Stimulated activated CD8-positive, alpha-beta memory T cell treated with anti-CD3 and anti-CD28 coated beads, Interleukin-15, amount 100 ng/mL, for 4 hours (primary cell): Measurements from ENCODE around the gene KLHDC7B.
A peak's percentile ranks its signal among the peaks of the same experiment; 100 is the strongest.

Experiments
- DNase-seq, 2 donors: peaks; one replicate each; pipeline ENCODE4 v3.0.0-alpha.2; 2020; ENCODE audit warnings: low read depth in 2 of 2

The KLHDC7B gene

DNA sequence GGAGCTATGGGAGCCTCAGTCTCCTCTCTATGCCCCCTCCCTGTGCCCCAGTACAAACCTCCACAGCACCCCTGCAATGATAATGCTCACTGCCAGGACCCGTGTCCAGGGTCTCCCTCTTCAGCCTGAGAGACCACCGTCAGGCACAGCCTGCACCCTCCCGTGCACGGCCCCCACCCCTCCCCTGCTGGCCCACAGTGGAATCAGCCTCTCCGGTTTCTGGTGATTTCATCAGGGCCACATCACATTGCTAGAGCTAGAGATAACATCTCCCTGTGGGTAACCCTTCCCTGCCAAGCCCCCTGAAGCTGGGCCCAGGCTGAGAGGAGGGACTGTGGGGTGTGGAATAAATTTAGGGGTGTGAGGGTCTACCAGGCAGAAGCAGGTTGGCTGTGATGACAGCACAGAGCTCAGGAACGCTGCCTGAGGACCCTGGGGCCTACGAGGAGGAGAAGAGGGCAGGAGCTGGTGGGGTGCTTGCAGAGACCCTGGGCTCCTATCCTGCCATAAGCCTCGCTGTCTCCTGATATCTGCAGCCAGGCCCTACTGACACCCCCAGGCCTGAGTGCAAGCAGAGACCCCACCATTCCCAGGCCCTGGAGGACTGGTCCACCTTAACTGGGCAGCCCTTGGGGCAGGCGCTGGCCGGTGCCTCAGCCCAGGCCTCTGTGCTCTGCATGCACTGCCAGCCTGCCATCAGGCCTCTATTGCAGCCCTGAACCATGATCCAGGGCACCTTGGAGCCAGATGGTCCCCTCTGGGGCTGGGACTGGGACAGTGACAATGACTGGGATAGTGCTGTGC lies at the start of gene KLHDC7B:
Gene KLHDC7B (plus strand): TSS at position 378 of the 804 bp plus-strand sequence. CDS start 345 bp downstream, at position 723.
- no peak for DNase-seq

GRCh38 chr22:50497093-50497492 lies 48.6 kb upstream of the KLHDC7B start:
- DNase-seq, result no peak

DNA sequence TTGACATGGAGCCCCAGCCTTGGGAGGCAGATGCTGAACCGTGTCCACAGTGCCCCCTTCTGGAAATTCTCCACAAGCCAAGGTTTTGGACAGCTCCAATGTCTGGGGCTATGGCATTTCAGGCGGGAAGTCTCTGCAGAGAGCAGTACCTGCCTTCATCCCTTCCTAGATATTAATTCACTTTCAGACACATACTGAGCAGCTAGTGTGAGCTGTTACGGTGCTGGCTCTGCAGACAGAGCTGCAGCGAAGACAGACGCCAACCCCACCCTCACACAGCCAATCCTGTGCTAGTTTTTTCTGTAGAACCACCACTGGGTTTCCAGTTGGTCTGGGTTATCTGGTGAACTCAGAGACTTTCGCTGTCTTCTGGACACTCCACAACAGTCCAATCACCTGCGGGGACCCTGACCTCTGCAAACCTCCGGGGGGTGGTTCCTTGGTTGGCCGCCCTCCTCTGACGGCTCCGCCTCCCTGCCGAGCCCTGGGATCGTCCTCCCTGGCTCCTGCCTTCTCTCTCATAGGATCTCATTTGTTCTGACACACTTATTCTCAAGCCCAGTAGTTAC lies 47.3 kb upstream of the KLHDC7B start:
- peak; percentile 29 to 45 for DNase-seq

- no peak for DNase-seq
These were observed 45.2 kb upstream of the KLHDC7B start for GRCh38 chr22:50500452-50500851.

DNA sequence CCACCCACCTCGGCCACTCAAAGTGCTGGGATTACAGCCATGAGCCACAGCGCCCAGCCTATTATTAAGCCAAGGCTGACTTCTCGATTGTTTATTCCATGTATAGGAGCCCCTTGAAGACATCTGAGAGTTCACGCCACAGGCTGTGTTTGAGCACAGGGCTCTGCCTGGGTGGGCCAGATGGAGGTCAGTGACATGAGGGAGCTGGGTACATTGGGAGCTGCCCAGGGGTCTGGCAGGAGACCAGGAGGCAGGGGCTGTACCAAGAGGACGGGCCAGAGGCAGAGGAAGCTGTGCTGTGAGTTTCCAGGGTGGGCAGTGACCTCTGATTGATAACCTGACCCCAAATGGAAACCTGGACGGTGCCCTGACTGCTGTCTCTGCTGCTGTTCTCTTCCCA lies 43.6 kb upstream of the KLHDC7B start:
- DNase-seq, result no peak

DNA sequence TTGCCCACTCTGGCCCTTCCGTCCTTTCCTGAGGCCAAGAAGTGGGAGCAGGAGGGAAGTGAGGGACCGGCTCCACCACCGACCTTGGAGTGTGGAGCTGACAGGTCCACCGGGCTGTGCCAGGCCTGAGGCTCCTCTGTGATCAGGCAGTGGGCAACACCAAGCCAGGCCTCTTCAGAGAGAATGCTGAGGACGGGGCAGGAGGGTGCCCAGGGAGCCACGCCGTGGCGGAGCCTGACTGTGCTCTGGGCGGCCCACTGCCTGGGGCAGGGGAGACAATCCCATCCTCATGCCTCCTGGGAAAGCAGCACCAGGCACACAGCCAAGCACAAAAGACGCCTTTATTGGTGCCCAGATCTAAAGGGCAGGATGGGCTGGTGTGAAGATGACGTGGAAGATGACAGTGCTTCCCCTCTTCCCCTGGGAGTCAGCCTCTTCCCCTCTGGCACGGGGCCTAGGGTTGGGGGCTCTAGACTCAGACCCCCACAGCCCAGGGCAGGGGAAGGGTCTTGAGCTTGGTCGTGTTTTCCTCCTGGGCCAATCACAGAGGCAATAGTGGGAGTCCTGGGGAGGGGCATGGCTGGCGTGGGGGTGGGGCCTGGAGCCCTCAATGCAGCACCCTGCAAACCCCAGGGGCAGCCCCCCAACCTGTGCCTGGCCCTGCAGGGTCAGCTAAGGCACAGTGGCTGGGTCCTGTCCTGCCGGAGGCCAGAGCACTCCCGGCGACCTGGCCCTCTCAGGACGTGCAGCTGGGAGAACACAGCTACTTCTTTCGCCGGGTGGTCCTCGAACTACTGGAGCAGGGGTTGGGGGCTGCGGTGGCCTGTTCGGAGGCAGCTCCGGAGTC lies 42.8 kb upstream of the KLHDC7B start:
- no peak for DNase-seq

GRCh38 chr22:50503475-50504145 lies 42.1 kb upstream of the KLHDC7B start:
- no peak for DNase-seq

- no peak for DNase-seq
These were observed 41.1 kb upstream of the KLHDC7B start for GRCh38 chr22:50504369-50505211.

DNA sequence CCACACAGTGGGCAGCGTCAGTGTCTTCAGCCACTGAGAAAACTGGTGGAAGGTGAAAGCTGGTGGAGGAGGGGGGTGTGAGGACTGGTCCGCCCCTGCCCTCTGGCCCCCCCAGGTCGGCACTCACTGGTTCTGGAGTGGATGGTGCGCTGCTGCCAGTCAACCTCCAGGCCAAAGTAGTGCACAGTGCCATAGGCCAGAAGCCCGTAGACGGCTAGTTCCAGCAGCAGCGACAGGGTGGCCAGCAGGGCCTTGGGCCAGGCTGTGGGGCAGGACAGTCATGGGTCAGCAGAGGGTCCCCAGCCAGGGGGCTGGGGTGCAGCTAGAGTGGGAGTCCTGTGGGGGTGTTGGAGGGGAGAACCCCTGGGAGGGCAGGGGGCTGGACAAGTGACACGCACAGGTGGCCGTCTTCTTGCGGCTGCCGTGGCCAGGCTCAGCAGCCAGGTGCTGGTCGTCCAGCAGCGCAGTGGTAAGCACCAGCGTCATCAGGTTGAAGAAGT lies 40.4 kb upstream of the KLHDC7B start:
- no peak for DNase-seq

DNA sequence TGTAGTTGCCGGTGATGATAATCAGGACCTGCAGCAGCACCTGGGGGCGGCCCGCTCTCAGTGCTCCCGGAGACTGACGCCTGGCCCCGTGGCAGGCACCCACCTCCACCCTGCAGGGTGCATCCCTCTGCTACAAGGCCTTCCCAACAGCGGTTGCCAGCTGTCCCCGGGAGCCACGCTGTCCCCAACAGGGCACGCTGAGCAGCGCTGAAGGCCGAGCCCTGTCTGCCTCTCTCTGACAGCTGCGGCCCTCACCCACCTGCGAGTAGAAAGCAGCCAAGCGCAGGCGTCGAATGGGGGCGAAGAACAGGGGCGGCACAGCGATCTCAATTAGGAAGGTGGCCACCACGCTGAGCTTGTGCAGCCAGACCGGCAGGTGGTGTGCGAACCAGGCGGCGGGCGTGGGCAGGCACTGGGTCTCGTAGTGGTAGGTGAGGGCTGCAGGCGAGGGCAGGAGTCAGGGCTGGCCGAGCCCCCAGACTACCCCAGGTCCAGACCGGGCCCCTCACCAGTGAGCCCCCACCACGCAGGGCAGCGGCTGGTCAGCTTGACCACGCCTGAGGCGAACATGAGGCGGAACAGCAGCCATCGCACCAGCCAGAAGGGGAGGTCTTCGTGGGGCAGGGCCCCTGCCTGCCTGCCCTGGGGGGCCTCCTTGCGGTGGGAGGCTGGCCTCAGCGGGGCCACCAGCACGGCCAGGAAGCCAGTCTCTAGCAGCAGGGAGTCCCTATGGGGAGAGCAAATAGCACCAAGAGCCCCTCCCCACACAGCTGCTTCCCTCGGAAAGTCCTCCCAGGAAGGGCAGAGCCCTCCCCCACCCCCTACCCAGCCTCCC lies 39.7 kb upstream of the KLHDC7B start:
- no peak for DNase-seq

DNA sequence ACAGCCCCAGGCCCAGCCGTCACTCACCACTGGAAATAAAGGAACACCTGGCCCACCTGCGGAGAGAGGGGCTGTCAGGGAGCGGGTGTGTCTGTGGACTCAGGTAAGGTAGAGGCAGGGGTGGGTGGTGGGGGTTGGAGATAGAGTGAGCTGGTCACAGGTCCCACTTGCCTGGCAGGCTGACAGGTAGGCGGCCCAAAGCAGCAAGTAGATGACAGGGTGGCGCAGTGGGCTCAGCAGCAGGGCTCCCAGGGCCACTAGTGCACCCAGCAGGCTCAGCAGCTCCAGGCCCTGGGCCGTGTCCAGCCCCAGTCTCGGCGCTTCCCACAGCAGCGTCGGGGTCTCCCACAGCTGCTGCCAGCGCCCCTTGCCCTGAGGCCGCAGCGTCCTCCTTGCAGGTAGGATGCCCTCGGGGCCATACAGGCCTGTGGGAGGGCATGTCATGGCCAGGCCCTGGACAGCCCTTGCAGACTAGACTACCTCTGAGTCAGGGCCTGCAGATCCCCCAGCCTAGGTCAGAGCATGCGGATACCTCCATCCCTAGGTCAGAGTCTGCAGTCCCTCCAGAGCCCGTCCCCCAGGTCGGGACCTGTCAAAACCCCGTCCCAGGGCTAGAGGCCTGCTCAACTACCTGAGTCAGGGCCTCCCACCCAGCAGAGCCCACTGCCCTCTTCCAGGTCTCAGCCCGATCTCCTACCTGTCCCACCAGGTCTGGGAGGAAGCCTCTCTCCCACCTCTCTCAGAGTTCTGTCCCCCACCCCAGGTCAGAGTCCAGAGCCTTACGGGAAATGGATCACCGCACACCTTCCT lies 38.9 kb upstream of the KLHDC7B start:
- DNase-seq, result no peak

DNA sequence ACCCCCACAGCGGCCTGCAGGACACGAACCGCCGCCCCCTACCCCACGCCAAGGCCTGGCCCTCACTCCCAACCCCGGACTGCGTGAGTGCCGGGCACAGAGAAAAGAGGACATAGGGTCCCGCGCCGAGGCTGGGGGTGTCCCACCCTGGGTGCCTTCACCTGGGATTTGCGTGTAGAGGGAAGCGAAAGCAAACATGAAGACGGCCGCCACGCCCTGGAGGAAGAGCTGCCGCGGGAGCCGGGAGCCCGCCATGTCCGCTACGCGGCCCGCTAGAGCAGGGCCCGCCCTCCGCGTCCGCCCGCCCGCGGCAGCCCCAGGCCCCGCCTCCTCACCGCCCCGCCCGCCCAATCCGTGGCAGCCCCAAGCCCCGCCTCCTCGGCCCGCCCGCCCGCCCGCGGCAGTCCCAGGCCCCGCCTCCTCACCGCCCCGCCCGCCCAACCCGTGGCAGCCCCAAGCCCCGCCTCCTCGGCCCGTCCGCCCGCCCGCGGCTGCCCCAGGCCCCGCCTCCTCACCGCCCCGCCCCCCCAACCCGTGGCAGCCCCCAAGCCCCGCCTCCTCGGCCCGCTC lies 38.2 kb upstream of the KLHDC7B start, which contains the start of gene LMF2:
Gene LMF2 (minus strand): TSS at position 282 of the 570 bp plus-strand sequence. CDS start 27 bp downstream, at position 255.
- peak; percentile 84 to 91 for DNase-seq

- DNase-seq, result peak; percentile 96 to 97
These were observed 37.5 kb upstream of the KLHDC7B start, which contains the start of gene NCAPH2 for GRCh38 chr22:50507991-50508884. NCAPH2 (plus strand) TSS chr22:50508224; CDS start chr22:50508338, 114 bp downstream.

GRCh38 chr22:50508897-50509296 lies 36.8 kb upstream of the KLHDC7B start:
- DNase-seq, result no peak

- no peak for DNase-seq
These were observed 32.5 kb upstream of the KLHDC7B start for GRCh38 chr22:50513175-50513574.

DNA sequence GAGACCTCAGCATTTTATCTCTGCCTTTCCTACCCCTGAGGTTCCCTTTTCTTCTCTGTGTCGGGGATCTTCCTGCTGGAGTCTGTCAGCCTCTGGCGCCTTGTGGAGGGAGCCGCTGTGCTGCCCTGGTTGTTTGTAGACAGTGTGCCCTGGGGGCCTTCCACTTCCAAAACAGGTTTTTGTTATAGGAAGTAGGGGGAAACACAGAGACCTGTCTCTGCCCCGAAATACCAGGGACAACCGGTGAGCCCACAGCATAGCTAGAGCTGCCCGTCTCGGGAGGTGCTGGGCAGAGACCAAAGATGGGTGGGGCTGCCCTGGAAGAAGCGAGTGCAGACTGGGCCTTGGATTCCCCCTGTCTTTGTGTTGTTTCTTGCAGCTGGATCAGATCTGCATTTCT lies 29.6 kb upstream of the KLHDC7B start:
- no peak for DNase-seq

GRCh38 chr22:50516891-50517290 lies 28.8 kb upstream of the KLHDC7B start:
- no peak for DNase-seq
